Measurements from ENCODE around the gene SLC35E4. TPM values are rescaled to one million over a fixed set of nuclear protein-coding genes. Genes with fewer than 3 reads are reported as not detected.

The SLC35E4 gene
- total and polyA plus RNA-seq, 9 of the 15 experiments (the other 6 are each of a cell fraction or from before 2014, with no cell fraction given), result 0.06 to 2.3 (median 0.86) TPM; not detected in 1

- DNase-seq (ENCODE audit: extremely low read depth in 1 of 4, low spot score in 3 of 4), result no peak
- no peak for FAIRE-seq
- Histone ChIP-seq H3K9me1 (ENCODE audit: control insufficient read depth, insufficient read depth, low read length) (no peaks in the 10 kb centered on the region), H3K4me1 (replicated peaks in 1 of 2; ENCODE audit: control insufficient read depth in 2 of 2, insufficient read depth in 2 of 2, low read length in 2 of 2) (peaks cover 17 to 19% of the 10 kb centered on the region in 2 experiments; a peak in 4 of 5 replicates), H4K20me1 (replicated peaks; ENCODE audit: control insufficient read depth, insufficient read depth, low read length) (no peaks in the 10 kb centered on the region), H3K79me2 (ENCODE audit: control insufficient read depth, insufficient read depth, low read length) (no peaks in the 10 kb centered on the region), H3K27me3 (ENCODE audit: control insufficient read depth in 2 of 2, insufficient read depth in 2 of 2, low read length in 2 of 2) (no peaks in the 10 kb centered on the region), H3K4me3 (no peak overlapping the region), H3K9me3 (replicated peaks; ENCODE audit: control insufficient read depth, insufficient read depth, low read depth, low read length) (no peaks in the 10 kb centered on the region), H3K27ac (ENCODE audit: extremely low read depth, low read depth, low read length) (no peak overlapping the region; the same call in 2 of the 3 replicates), H2AFZ (ENCODE audit: low read depth, low read length) (no peak overlapping the region), H3K4me2 (ENCODE audit: insufficient read depth, low read length) (no peak overlapping the region), H3K36me3 (ENCODE audit: control insufficient read depth, insufficient read depth, low read length) (no peaks in the 10 kb centered on the region), H3K9ac (ENCODE audit: insufficient read depth in 1 of 2, low read depth in 2 of 2, low read length in 2 of 2) (peak overlapping the region in 1 of 2 experiments; percentile 66; a peak in 1 of 4 replicates)
- CTCF ChIA-PET (ENCODE audit: low intra/inter-chr PET ratio), result no interaction called here
- WGBS (ENCODE audit: insufficient coverage, low coverage, missing lambda C conversion rate), result 83% methylated on average over 3 of the region's 3 CpGs
- no TSS peak for BruUV-seq (replicated peaks)
- in situ Hi-C loops (cut with MboI), result no loop called here
- POLR2A ChIA-PET, result interaction anchor here (0.7 to 1.6 kb wide), 4 partner anchors 10 to 120 kb away, joined by 3 to 4 read pairs (median 4); no protein-coding TSS in a partner anchor
- TF ChIP-seq BCOR (IDR thresholded peaks at IDR 0.05), result peak; percentile 44; the same call in 1 of the 2 replicates
- peak; percentile 62 for TF ChIP-seq RBM25 (IDR thresholded peaks at IDR 0.05; ENCODE audit: low read depth, low read length, severe bottlenecking)
- no peak for TF ChIP-seq BDP1 (IDR thresholded peaks at IDR 0.05; ENCODE audit: insufficient read depth, insufficient read length)
- intact Hi-C loops (cut with micrococcal nuclease), result no loop called here
- no peak for ATAC-seq
These were observed 13.2 kb downstream of the SLC35E4 start for GRCh38 chr22:30648825-30649224.

GRCh38 chr22:30649430-30650007 lies 13.9 kb downstream of the SLC35E4 start:
- Histone ChIP-seq H3K79me2 (ENCODE audit: control insufficient read depth, insufficient read depth, low read length) (no peaks in the 10 kb centered on the region), H3K27ac (ENCODE audit: extremely low read depth, low read depth, low read length) (peak overlapping the region; percentile 25; the same call in 1 of the 3 replicates), H4K20me1 (replicated peaks; ENCODE audit: control insufficient read depth, insufficient read depth, low read length) (no peaks in the 10 kb centered on the region), H3K4me3 (no peak overlapping the region), H3K9me1 (ENCODE audit: control insufficient read depth, insufficient read depth, low read length) (no peaks in the 10 kb centered on the region), H3K9me3 (replicated peaks; ENCODE audit: control insufficient read depth, insufficient read depth, low read depth, low read length) (no peaks in the 10 kb centered on the region), H3K27me3 (ENCODE audit: control insufficient read depth in 2 of 2, insufficient read depth in 2 of 2, low read length in 2 of 2) (no peaks in the 10 kb centered on the region), H3K4me1 (replicated peaks in 1 of 2; ENCODE audit: control insufficient read depth in 2 of 2, insufficient read depth in 2 of 2, low read length in 2 of 2) (peaks cover 17 to 22% of the 10 kb centered on the region in 2 experiments; a peak in 4 of 5 replicates), H3K36me3 (ENCODE audit: control insufficient read depth, insufficient read depth, low read length) (no peaks in the 10 kb centered on the region), H2AFZ (ENCODE audit: low read depth, low read length) (peak overlapping the region; percentile 63; the same call in 1 of the 2 replicates), H3K4me2 (ENCODE audit: insufficient read depth, low read length) (peak overlapping the region; percentile 44; the same call in 1 of the 2 replicates), H3K9ac (ENCODE audit: insufficient read depth in 1 of 2, low read depth in 2 of 2, low read length in 2 of 2) (no peak overlapping the region)
- peak; percentile 70 for FAIRE-seq
- intact Hi-C loops (cut with micrococcal nuclease), result no loop called here
- in situ Hi-C loops (cut with MboI), result no loop called here
- ATAC-seq, result peak; percentile 95
- no TSS peak for BruUV-seq (replicated peaks)
- POLR2A ChIA-PET, result interaction anchor here (0.7 to 1.6 kb wide), 4 partner anchors 9 to 120 kb away, joined by 3 to 4 read pairs (median 4); no protein-coding TSS in a partner anchor
- WGBS (ENCODE audit: insufficient coverage, low coverage, missing lambda C conversion rate), result 7% methylated on average over 7 of the region's 7 CpGs
- peak; percentile 45 to 72 (median 57) for DNase-seq (ENCODE audit: extremely low read depth in 1 of 4, low spot score in 3 of 4)
- CTCF ChIA-PET (ENCODE audit: low intra/inter-chr PET ratio), result no interaction called here
- no peak for TF ChIP-seq PHF21A (IDR thresholded peaks at IDR 0.05; ENCODE audit: borderline replicate concordance, low read depth)
- no peak for TF ChIP-seq SUPT5H (IDR thresholded peaks at IDR 0.05)
- TF ChIP-seq MTA2 (IDR thresholded peaks at IDR 0.05; ENCODE audit: low read depth), result no peak
- TF ChIP-seq NFE2L1 (tag; IDR thresholded peaks at IDR 0.05; ENCODE audit: borderline replicate concordance, low read depth), result no peak
